ENCODE results near the gene COL1A2.

COL1A2 gene

DNA sequence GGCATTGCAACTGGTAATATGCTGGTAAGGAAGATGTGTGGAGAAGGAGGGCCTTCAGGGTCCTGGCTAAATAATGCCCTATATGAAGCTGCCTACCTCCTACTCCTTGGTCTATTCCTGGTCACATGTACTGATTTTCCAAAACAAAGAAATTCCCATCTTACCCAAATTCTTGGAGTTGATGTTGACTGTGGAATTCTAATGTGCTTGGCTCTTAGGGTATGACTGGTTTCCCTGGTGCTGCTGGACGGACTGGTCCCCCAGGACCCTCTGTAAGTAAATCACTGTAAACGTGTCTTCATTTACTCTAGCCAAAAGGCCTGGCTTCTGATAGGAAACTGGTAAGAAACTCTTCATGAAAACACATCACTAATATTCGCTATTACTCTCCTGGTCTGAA, 27.0 kb downstream of the COL1A2 start:
- Histone ChIP-seq H3K27ac (ENCODE audit: low read depth, low read length, severe bottlenecking) (no peak overlapping the region), H3K9me3 (ENCODE audit: control insufficient read depth, low read length) (no peaks in the 10 kb centered on the region), H3K4me1 (ENCODE audit: control insufficient read depth, insufficient read depth, low read length, poor library complexity, severe bottlenecking) (no peaks in the 10 kb centered on the region), H3K4me3 (ENCODE audit: extremely low read depth, insufficient read depth, low read length, poor library complexity, severe bottlenecking) (no peak overlapping the region), H3K36me3 (ENCODE audit: control insufficient read depth, insufficient read depth, low read length) (peaks cover 93% of the 10 kb centered on the region)
- WGBS, 2 experiments (ENCODE audit: insufficient coverage in 2 of 2), result 92 to 100% methylated on average over 2 of the region's 3 CpGs

DNA sequence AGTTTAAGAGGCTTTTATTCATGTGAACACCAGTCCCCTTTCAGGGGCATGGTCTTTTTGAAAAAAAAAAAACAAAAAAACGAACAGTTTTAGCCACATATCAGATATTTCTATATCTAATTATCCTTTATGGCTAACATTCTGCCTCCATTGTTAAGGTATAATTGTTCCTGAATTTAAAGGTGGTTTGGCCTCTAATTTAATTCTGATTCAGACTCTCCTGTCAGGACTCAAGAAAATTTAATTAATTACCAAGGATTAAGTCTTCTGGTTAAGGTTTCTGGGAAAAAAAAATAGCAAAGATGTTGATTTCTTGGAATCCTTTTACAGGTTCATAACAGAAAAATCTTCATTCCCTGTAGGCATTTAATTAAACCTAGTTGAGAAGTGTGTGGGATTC, 27.4 kb downstream of the COL1A2 start:
- no CpG with 5 or more reads among the region's 1 CpG for WGBS, 2 experiments (ENCODE audit: insufficient coverage in 2 of 2)
- no peak overlapping the region for H3K4me3 ChIP-seq (ENCODE audit: extremely low read depth, insufficient read depth, low read length, poor library complexity, severe bottlenecking)
- peaks cover 96% of the 10 kb centered on the region for H3K36me3 ChIP-seq (ENCODE audit: control insufficient read depth, insufficient read depth, low read length)
- no peaks in the 10 kb centered on the region for H3K9me3 ChIP-seq (ENCODE audit: control insufficient read depth, low read length)
- no peak overlapping the region for H3K27ac ChIP-seq (ENCODE audit: low read depth, low read length, severe bottlenecking)
- H3K4me1 ChIP-seq (ENCODE audit: control insufficient read depth, insufficient read depth, low read length, poor library complexity, severe bottlenecking), result no peaks in the 10 kb centered on the region

DNA sequence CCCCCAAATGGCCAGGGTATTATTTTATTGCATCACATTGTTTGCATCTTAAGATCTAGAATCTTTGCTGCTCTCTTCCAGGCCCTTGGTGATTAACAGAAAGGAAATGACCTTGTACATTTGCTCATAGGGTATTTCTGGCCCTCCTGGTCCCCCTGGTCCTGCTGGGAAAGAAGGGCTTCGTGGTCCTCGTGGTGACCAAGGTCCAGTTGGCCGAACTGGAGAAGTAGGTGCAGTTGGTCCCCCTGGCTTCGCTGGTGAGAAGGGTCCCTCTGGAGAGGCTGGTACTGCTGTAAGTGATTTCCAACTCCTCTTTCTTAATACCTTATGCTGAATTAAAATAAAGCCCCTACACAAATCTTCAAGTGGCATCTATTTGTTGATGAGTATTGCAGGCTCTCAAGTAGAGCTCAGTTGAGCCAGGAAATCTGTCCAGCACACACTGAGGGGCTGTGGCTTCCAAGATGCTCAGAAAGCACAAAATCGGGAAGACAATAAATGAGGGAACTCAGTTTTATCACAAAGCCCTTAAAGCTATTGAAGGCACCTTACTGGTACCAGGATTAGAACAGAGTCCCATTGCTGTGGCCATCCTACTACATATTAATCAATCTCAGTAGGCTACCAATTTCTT, 28.2 kb downstream of the COL1A2 start:
- no peaks in the 10 kb centered on the region for H3K9me3 ChIP-seq (ENCODE audit: control insufficient read depth, low read length)
- no peak overlapping the region for H3K4me3 ChIP-seq (ENCODE audit: extremely low read depth, insufficient read depth, low read length, poor library complexity, severe bottlenecking)
- 94 to 97% methylated on average over 4 to 5 of the region's 5 CpGs for WGBS, 2 experiments (ENCODE audit: insufficient coverage in 2 of 2)
- no peaks in the 10 kb centered on the region for H3K4me1 ChIP-seq (ENCODE audit: control insufficient read depth, insufficient read depth, low read length, poor library complexity, severe bottlenecking)
- H3K36me3 ChIP-seq (ENCODE audit: control insufficient read depth, insufficient read depth, low read length), result peaks cover 96% of the 10 kb centered on the region
- no peak overlapping the region for H3K27ac ChIP-seq (ENCODE audit: low read depth, low read length, severe bottlenecking)

DNA sequence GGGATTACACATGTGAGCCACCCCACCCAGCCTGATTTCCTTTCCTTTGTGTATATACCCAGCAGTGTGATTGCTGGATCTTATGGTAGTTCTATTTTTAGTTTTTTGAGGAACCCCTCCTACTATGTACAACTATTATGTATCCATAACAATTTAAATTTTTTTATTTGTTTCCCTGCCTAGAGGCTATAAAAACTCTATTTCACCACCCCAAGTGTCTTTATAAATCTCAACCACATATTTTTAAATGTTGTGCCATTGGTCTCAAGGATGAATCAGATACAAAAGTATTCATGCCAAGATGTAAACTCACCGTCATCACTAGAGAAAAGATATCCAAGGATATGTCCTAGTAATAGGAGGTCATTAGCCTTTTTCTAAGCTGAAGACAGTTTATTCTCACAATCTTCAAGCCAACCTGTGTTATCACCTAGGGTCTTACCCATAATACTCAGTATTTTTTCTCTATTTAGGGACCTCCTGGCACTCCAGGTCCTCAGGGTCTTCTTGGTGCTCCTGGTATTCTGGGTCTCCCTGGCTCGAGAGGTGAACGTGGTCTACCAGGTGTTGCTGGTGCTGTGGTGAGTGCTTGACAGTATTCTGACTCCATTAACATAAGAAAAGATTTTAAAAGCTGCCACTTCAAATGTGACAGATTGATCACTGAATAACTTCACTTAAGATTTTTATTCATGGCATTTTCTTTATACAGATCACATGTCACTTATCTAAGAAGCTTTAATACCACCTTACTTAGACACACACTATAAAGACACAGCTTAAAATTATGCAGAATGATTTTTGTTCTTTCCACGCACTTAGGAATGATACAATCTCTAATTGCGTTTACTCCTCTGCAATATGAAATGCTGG, 29.4 kb downstream of the COL1A2 start:
- Histone ChIP-seq H3K4me3 (ENCODE audit: extremely low read depth, insufficient read depth, low read length, poor library complexity, severe bottlenecking) (no peak overlapping the region), H3K4me1 (ENCODE audit: control insufficient read depth, insufficient read depth, low read length, poor library complexity, severe bottlenecking) (no peaks in the 10 kb centered on the region), H3K9me3 (ENCODE audit: control insufficient read depth, low read length) (no peaks in the 10 kb centered on the region), H3K27ac (ENCODE audit: low read depth, low read length, severe bottlenecking) (no peak overlapping the region), H3K36me3 (ENCODE audit: control insufficient read depth, insufficient read depth, low read length) (peaks cover 96% of the 10 kb centered on the region)
- 100% methylated on average over 2 of the region's 5 CpGs; no CpG with 5 or more reads in 1 of the 2 experiments for WGBS, 2 experiments (ENCODE audit: insufficient coverage in 2 of 2)

DNA sequence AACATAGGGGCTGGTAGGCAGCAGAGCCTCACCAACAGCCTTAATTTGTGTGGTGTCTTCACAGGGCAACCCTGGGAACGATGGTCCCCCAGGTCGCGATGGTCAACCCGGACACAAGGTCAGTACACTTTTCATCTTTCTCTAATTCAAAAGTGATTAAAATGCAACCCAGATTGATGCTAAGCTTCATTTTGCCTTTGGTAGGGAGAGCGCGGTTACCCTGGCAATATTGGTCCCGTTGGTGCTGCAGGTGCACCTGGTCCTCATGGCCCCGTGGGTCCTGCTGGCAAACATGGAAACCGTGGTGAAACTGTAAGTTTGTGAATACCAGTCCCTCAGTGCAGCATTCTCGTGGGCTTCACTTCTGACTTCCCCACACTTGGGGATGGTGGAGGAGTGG, 30.9 kb downstream of the COL1A2 start:
- Histone ChIP-seq H3K9me3 (ENCODE audit: control insufficient read depth, low read length) (no peaks in the 10 kb centered on the region), H3K27ac (ENCODE audit: low read depth, low read length, severe bottlenecking) (no peak overlapping the region), H3K4me3 (ENCODE audit: extremely low read depth, insufficient read depth, low read length, poor library complexity, severe bottlenecking) (no peak overlapping the region), H3K4me1 (ENCODE audit: control insufficient read depth, insufficient read depth, low read length, poor library complexity, severe bottlenecking) (no peaks in the 10 kb centered on the region), H3K36me3 (ENCODE audit: control insufficient read depth, insufficient read depth, low read length) (peaks cover 95% of the 10 kb centered on the region)
- 80 to 100% methylated on average over 3 to 7 of the region's 10 CpGs for WGBS, 2 experiments (ENCODE audit: insufficient coverage in 2 of 2)

DNA sequence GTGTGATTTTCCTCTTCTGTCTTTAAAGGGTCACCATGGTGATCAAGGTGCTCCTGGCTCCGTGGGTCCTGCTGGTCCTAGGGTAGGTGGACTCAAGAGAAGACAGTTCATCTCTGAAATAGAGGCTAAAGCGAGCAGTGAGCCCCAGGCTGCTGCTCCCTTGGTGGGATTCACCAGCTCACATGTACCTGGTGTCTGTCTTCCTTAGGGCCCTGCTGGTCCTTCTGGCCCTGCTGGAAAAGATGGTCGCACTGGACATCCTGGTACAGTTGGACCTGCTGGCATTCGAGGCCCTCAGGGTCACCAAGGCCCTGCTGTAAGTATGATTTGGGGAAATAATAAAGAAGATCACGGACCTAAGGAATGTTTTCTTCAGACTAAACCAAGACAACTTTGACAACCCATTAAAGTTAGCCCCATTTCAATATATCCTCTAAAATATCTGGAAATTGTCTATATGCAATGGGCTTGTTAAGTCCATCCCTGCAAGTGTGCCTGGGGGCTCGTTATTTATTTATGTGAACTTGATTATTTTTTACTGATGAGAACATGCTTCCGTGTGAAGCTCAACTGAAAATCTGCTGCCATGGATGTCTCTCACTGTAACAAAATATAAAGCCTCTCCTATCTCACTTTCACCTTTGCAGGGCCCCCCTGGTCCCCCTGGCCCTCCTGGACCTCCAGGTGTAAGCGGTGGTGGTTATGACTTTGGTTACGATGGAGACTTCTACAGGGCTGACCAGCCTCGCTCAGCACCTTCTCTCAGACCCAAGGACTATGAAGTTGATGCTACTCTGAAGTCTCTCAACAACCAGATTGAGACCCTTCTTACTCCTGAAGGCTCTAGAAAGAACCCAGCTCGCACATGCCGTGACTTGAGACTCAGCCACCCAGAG, 32.5 kb downstream of the COL1A2 start:
- Histone ChIP-seq H3K4me1 (ENCODE audit: control insufficient read depth, insufficient read depth, low read length, poor library complexity, severe bottlenecking) (no peaks in the 10 kb centered on the region), H3K4me3 (ENCODE audit: extremely low read depth, insufficient read depth, low read length, poor library complexity, severe bottlenecking) (no peak overlapping the region), H3K36me3 (ENCODE audit: control insufficient read depth, insufficient read depth, low read length) (peaks cover 80% of the 10 kb centered on the region), H3K9me3 (ENCODE audit: control insufficient read depth, low read length) (no peaks in the 10 kb centered on the region), H3K27ac (ENCODE audit: low read depth, low read length, severe bottlenecking) (no peak overlapping the region)
- 91 to 98% methylated on average over 4 to 7 of the region's 12 CpGs for WGBS, 2 experiments (ENCODE audit: insufficient coverage in 2 of 2)

DNA sequence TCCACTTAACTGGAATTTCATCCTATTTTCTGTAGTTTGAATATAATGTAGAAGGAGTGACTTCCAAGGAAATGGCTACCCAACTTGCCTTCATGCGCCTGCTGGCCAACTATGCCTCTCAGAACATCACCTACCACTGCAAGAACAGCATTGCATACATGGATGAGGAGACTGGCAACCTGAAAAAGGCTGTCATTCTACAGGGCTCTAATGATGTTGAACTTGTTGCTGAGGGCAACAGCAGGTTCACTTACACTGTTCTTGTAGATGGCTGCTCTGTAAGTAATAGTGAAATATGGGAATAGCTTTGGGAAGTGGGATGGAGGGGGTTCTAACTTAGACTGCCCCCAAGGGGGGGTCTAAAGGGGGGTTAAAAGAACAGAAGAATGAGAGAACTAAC, 34.5 kb downstream of the COL1A2 start:
- H3K36me3 ChIP-seq (ENCODE audit: control insufficient read depth, insufficient read depth, low read length), result peaks cover 61% of the 10 kb centered on the region
- no peak overlapping the region for H3K27ac ChIP-seq (ENCODE audit: low read depth, low read length, severe bottlenecking)
- no CpG with 5 or more reads among the region's 1 CpG for WGBS, 2 experiments (ENCODE audit: insufficient coverage in 2 of 2)
- no peaks in the 10 kb centered on the region for H3K4me1 ChIP-seq (ENCODE audit: control insufficient read depth, insufficient read depth, low read length, poor library complexity, severe bottlenecking)
- H3K9me3 ChIP-seq (ENCODE audit: control insufficient read depth, low read length), result no peaks in the 10 kb centered on the region
- no peak overlapping the region for H3K4me3 ChIP-seq (ENCODE audit: extremely low read depth, insufficient read depth, low read length, poor library complexity, severe bottlenecking)

DNA sequence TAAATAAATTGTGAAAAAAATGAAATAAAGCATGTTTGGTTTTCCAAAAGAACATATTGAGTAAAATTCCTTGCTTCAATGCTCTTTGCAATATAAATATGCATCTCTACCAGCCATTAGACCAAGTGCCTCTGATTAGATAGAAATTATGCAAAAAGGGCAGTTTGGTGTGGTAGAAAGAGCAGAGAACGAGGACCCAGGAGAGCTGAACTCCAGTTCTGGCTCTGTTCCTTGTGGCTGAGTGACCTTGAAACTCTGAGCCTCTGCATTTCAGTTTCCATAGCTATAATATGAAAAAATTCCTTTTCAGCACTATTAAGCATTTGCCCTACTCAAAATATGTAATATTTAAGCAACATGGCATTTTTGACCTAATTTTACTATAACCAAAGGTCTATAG, 36.5 kb downstream of the COL1A2 start:
- no CpG with 5 or more reads among the region's 1 CpG for WGBS, 2 experiments (ENCODE audit: insufficient coverage in 2 of 2)
- H3K4me3 ChIP-seq (ENCODE audit: extremely low read depth, insufficient read depth, low read length, poor library complexity, severe bottlenecking), result no peak overlapping the region
- no peaks in the 10 kb centered on the region for H3K4me1 ChIP-seq (ENCODE audit: control insufficient read depth, insufficient read depth, low read length, poor library complexity, severe bottlenecking)
- peaks cover 41% of the 10 kb centered on the region for H3K36me3 ChIP-seq (ENCODE audit: control insufficient read depth, insufficient read depth, low read length)
- H3K27ac ChIP-seq (ENCODE audit: low read depth, low read length, severe bottlenecking), result no peak overlapping the region
- no peaks in the 10 kb centered on the region for H3K9me3 ChIP-seq (ENCODE audit: control insufficient read depth, low read length)

DNA sequence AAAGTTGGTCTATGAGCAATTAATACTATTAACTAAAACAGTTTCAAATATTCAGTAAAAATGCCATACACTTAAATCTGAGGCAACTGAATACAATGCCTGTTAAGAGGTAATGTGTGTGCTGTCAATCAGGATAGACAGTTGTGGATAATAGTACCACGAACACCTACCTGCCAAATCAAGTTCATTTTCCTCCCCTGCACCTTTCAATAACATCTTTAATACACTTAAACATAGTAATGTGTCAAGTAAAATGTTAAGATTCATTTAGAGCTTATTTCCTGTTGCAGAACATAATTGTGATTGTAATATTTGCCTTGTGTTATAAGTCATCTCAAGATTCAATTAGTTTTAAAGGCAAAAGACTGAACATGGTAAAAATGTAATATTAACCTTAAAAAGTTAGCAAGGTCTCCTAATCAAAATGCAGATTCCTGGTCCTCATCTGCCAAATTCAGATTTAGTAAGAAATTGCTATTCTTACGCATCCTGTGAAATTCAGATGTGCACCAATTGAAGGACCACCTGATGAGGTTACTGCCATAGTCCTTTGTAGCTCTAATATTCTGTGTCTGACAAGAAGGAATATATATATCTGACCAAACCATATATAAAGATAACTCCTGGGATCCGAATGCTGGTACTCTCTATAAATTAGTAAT, 37.1 kb downstream of the COL1A2 start:
- no peaks in the 10 kb centered on the region for H3K4me1 ChIP-seq (ENCODE audit: control insufficient read depth, insufficient read depth, low read length, poor library complexity, severe bottlenecking)
- H3K27ac ChIP-seq (ENCODE audit: low read depth, low read length, severe bottlenecking), result no peak overlapping the region
- 100% methylated on average over 1 of the region's 3 CpGs; no CpG with 5 or more reads in 1 of the 2 experiments for WGBS, 2 experiments (ENCODE audit: insufficient coverage in 2 of 2)
- peaks cover 37% of the 10 kb centered on the region for H3K36me3 ChIP-seq (ENCODE audit: control insufficient read depth, insufficient read depth, low read length)
- no peak overlapping the region for H3K4me3 ChIP-seq (ENCODE audit: extremely low read depth, insufficient read depth, low read length, poor library complexity, severe bottlenecking)
- H3K9me3 ChIP-seq (ENCODE audit: control insufficient read depth, low read length), result no peaks in the 10 kb centered on the region

DNA sequence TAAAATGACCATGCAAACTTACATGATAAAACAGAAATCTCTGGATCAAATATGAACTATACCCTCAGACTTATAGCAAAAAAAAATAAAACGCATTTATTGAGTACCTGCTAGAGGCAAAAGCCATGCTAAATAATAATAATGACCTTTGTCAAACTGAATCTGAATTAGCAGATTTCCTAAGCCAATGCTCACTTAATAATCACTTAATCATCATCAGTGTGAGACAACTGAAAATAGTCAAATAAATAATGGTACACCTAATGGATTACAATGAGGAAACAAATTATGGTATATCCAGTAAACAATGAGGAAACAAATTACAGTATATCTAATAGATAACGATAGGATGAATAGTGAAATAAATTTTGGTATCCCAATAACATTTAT, 37.6 kb downstream of the COL1A2 start:
- H3K4me1 ChIP-seq (ENCODE audit: control insufficient read depth, insufficient read depth, low read length, poor library complexity, severe bottlenecking), result no peaks in the 10 kb centered on the region
- H3K4me3 ChIP-seq (ENCODE audit: extremely low read depth, insufficient read depth, low read length, poor library complexity, severe bottlenecking), result no peak overlapping the region
- H3K9me3 ChIP-seq (ENCODE audit: control insufficient read depth, low read length), result no peaks in the 10 kb centered on the region
- no peak overlapping the region for H3K27ac ChIP-seq (ENCODE audit: low read depth, low read length, severe bottlenecking)
- H3K36me3 ChIP-seq (ENCODE audit: control insufficient read depth, insufficient read depth, low read length), result peaks cover 32% of the 10 kb centered on the region
- WGBS, 2 experiments (ENCODE audit: insufficient coverage in 2 of 2), result no CpG with 5 or more reads among the region's 2 CpGs
